GM19238 (cell line): Measurements from ENCODE around the gene CMTM3.
"Not testable (repeated sequence)": the region's sequence is repeated elsewhere in the genome, so short reads cannot be mapped to it uniquely, and the experiment has no call there.

ENCODE experiments used
- DNase-seq: peaks from one replicate; pipeline ENCODE4 v3.0.0; 2011; ENCODE audit warnings: low spot score; ENCODE audit not compliant: insufficient read length

The CMTM3 gene

GRCh38 chr16:66631558-66631957 lies 27.1 kb downstream of the CMTM3 start:
- not testable (repeated sequence) for DNase-seq

GRCh38 chr16:66634527-66635196 lies 30.2 kb downstream of the CMTM3 start:
- DNase-seq = no peak

GRCh38 chr16:66635406-66635805 lies 30.9 kb downstream of the CMTM3 start:
- DNase-seq = no peak

GRCh38 chr16:66636199-66636598 lies 31.7 kb downstream of the CMTM3 start:
- no peak for DNase-seq

- DNase-seq = no peak
Observed at GRCh38 chr16:66637806-66638205, 33.3 kb downstream of the CMTM3 start.

GRCh38 chr16:66639091-66639885 lies 34.8 kb downstream of the CMTM3 start:
- no peak for DNase-seq

GRCh38 chr16:66640724-66641314 lies 36.3 kb downstream of the CMTM3 start:
- DNase-seq = no peak

GRCh38 chr16:66641387-66641786 lies 36.9 kb downstream of the CMTM3 start:
- no peak for DNase-seq

GRCh38 chr16:66647866-66648265 lies 43.4 kb downstream of the CMTM3 start:
- DNase-seq = no peak

GRCh38 chr16:66649167-66649566 lies 44.7 kb downstream of the CMTM3 start:
- no peak for DNase-seq

- no peak for DNase-seq
Observed at GRCh38 chr16:66649636-66650205, 45.2 kb downstream of the CMTM3 start.

- DNase-seq = peak; percentile 39
Observed at GRCh38 chr16:66650707-66651473, 46.4 kb downstream of the CMTM3 start.

- no peak for DNase-seq
Observed at GRCh38 chr16:66651474-66651765, 46.9 kb downstream of the CMTM3 start.

GRCh38 chr16:66651965-66652364 lies 47.5 kb downstream of the CMTM3 start:
- no peak for DNase-seq

GRCh38 chr16:66652661-66653360 lies 48.3 kb downstream of the CMTM3 start:
- DNase-seq = no peak

GRCh38 chr16:66653581-66654350 lies 49.3 kb downstream of the CMTM3 start:
- no peak for DNase-seq

GRCh38 chr16:66656547-66656946 lies 52.0 kb downstream of the CMTM3 start:
- no peak for DNase-seq

- no peak for DNase-seq
Observed at GRCh38 chr16:66658143-66658859, 53.8 kb downstream of the CMTM3 start.

GRCh38 chr16:66658860-66659190 lies 54.3 kb downstream of the CMTM3 start:
- DNase-seq = no peak
